Measurements from ENCODE around the gene ACTN4. TPM values are rescaled to one million over a fixed set of nuclear protein-coding genes. Genes with fewer than 3 reads are reported as not detected.

ACTN4 gene
- total and polyA plus RNA-seq, 2 experiments from 2014 or later, result 59.3 to 321 TPM

DNA sequence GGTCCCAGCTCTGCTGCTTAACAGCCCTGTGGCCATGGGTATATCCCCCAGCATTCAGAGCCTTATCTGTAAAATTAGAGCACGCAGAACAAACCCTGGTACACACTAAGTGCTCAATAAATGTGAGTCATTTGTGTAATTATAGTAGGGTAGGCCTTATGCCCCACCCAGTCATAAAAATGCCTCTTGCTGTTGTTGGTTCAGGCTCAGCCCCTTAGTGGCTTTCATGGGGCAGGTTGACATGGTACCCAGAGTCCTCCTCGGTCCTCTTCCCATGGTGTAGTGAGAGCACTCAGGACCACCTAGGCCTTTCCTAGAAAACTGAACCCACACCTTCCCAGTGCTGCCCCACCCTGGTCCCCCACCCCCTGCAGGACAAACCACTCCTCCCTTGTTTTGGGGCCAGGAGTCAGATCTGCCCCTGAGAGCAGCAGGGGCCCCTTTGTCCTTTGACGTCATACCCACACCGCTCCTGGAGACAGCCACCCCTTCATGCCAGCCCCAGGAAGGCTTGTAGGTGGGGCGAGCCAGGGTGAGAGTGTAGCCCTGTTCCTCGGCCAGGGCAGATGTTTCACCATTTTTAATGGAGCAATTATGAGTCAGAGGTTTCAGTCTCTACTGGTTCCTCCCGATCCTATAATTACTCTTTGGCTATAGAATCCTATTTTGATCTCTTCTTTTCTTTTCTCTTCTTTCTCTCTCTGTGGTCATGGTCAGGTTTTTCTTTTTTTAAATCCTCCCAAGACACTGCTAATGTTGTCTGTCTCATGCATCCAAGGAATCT is 36.8 kb downstream of the ACTN4 start:
- TF ChIP-seq EZH2phosphoT487 (IDR thresholded peaks at IDR 0.05; ENCODE audit: low read depth, severe bottlenecking, unreplicated experiment), result no peak
- TF ChIP-seq CTCF (IDR thresholded peaks at IDR 0.05; ENCODE audit: poor library complexity), result no peak
- no peak for TF ChIP-seq EZH2 (IDR thresholded peaks at IDR 0.05; ENCODE audit: borderline replicate concordance)
- peak; percentile 90 for DNase-seq (ENCODE audit: low spot score)
- peak overlapping the region; percentile 64 for H3K4me2 ChIP-seq
- H2AFZ ChIP-seq, result no peak overlapping the region
- no peaks in the 10 kb centered on the region for H3K27me3 ChIP-seq
- H3K9me2 ChIP-seq (replicated peaks; ENCODE audit: insufficient read depth), result no peaks in the 10 kb centered on the region
- H3K79me2 ChIP-seq, result peaks cover 80% of the 10 kb centered on the region
- no peaks in the 10 kb centered on the region for H3K9me3 ChIP-seq (ENCODE audit: low read depth)
- H3K4me1 ChIP-seq (ENCODE audit: insufficient read depth), result peaks cover 63% of the 10 kb centered on the region
- H3K36me3 ChIP-seq (replicated peaks; ENCODE audit: insufficient read depth, low read depth), result no peaks in the 10 kb centered on the region
- no peaks in the 10 kb centered on the region for H4K20me1 ChIP-seq (ENCODE audit: insufficient read depth, poor library complexity, severe bottlenecking)
- no peak overlapping the region for H3K4me3 ChIP-seq
- 44% methylated on average over 7 of the region's 7 CpGs for WGBS (ENCODE audit: low lambda C conversion rate, missing lambda C conversion rate)
- peak overlapping the region; percentile 97 for H3K27ac ChIP-seq

DNA sequence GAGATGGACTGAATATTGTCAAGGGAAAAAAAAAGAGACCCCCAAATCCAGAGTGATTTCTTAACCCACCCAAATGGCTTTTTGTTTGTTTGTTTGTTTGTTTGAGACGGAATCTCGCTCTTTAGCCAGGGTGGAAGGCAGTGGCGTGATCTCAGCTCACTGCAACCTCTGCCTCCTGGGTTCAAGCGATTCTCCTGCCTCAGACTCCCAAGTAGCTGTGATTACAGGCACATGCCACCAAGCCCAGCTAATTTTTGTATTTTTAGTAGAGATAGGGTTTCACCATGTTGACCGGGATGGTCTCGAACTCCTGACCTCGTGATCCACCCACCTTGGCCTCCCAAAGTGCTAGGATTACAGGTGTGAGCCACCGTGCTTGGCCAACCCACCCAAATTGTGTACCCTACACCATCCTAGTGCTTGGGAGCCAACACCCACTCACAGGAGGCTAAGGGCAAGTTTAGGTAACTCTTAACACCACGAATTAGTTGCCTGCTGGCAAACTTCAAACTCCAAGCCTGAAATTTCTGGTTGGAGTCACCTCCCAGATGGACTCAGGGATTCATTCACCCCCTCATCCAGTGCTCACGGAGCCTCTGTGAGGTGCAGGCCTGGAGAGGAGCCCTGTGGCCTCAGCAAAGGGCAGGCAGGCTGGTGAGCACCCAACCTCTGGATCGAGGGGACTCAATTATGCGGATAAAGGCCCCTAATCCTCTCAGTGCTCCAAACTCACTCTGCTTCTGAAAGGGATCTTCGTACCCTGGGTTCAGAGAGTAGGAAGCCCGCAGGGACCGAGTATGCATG is 37.6 kb downstream of the ACTN4 start:
- Histone ChIP-seq H2AFZ (no peak overlapping the region), H3K79me2 (peaks cover 80% of the 10 kb centered on the region), H3K4me1 (ENCODE audit: insufficient read depth) (peaks cover 58% of the 10 kb centered on the region), H3K9me3 (ENCODE audit: low read depth) (no peaks in the 10 kb centered on the region), H3K4me3 (no peak overlapping the region), H3K4me2 (peak overlapping the region; percentile 64), H3K36me3 (replicated peaks; ENCODE audit: insufficient read depth, low read depth) (no peaks in the 10 kb centered on the region), H3K27me3 (no peaks in the 10 kb centered on the region), H4K20me1 (ENCODE audit: insufficient read depth, poor library complexity, severe bottlenecking) (no peaks in the 10 kb centered on the region), H3K27ac (peak overlapping the region; percentile 97), H3K9me2 (replicated peaks; ENCODE audit: insufficient read depth) (no peaks in the 10 kb centered on the region)
- 73% methylated on average over 15 of the region's 15 CpGs for WGBS (ENCODE audit: low lambda C conversion rate, missing lambda C conversion rate)
- TF ChIP-seq EZH2phosphoT487 (IDR thresholded peaks at IDR 0.05; ENCODE audit: low read depth, severe bottlenecking, unreplicated experiment), result no peak
- no peak for TF ChIP-seq CTCF (IDR thresholded peaks at IDR 0.05; ENCODE audit: poor library complexity)
- no peak for TF ChIP-seq EZH2 (IDR thresholded peaks at IDR 0.05; ENCODE audit: borderline replicate concordance)
- DNase-seq (ENCODE audit: low spot score), result no peak

- H3K79me2 ChIP-seq, result peaks cover 80% of the 10 kb centered on the region
- H3K27ac ChIP-seq, result peak overlapping the region; percentile 97
- H3K4me3 ChIP-seq, result no peak overlapping the region
- H3K9me2 ChIP-seq (replicated peaks; ENCODE audit: insufficient read depth), result no peaks in the 10 kb centered on the region
- 16% methylated on average over 10 of the region's 10 CpGs for WGBS (ENCODE audit: low lambda C conversion rate, missing lambda C conversion rate)
- no peak for TF ChIP-seq EZH2 (IDR thresholded peaks at IDR 0.05; ENCODE audit: borderline replicate concordance)
- TF ChIP-seq EZH2phosphoT487 (IDR thresholded peaks at IDR 0.05; ENCODE audit: low read depth, severe bottlenecking, unreplicated experiment), result no peak
- peak; percentile 22 for TF ChIP-seq CTCF (IDR thresholded peaks at IDR 0.05; ENCODE audit: poor library complexity)
- H3K4me1 ChIP-seq (ENCODE audit: insufficient read depth), result peaks cover 51% of the 10 kb centered on the region
- H3K36me3 ChIP-seq (replicated peaks; ENCODE audit: insufficient read depth, low read depth), result no peaks in the 10 kb centered on the region
- H4K20me1 ChIP-seq (ENCODE audit: insufficient read depth, poor library complexity, severe bottlenecking), result no peaks in the 10 kb centered on the region
- H2AFZ ChIP-seq, result no peak overlapping the region
- no peaks in the 10 kb centered on the region for H3K9me3 ChIP-seq (ENCODE audit: low read depth)
- peak overlapping the region; percentile 64 for H3K4me2 ChIP-seq
- H3K27me3 ChIP-seq, result no peaks in the 10 kb centered on the region
- peak; percentile 65 for DNase-seq (ENCODE audit: low spot score)
Measured at GRCh38 chr19:38685666-38686529, 38.4 kb downstream of the ACTN4 start.

All from hepatocyte (in vitro differentiated cells).